A549 (cell line): ENCODE results near the gene CDAN1. TPM values are rescaled to one million over a fixed set of nuclear protein-coding genes. Genes with fewer than 3 reads are reported as not detected.

Experiments used
- ATAC-seq, 2 experiments: fragments of 200-7000 bp in 1 of 2; fragments of >200 bp in 1 of 2; cut with Nextera tagmentation in 1 of 2; cut with Tn5 transposase in 1 of 2; 3 replicates each; pipeline versions ENCODE4 v1.8.0 to v1.9.1; 2018 to 2020; ENCODE audit warnings: mild to moderate bottlenecking in 1 of 2, moderate library complexity in 1 of 2
- CTCF ChIA-PET: fragments of 300-600 bp; sonication (Branson Sonifier 250); formaldehyde crosslinking; extraction: SDS; loops from one replicate; lab custom pipeline; 2021; ENCODE audit warnings: antibody characterized with exemption, inconsistent platforms; lab: Yijun Ruan, JAX
- POLR2A ChIA-PET: fragments of 350-600 bp; formaldehyde crosslinking; extraction: SDS; loops from one replicate; lab custom pipeline; 2021; ENCODE audit warnings: antibody characterized with exemption, inconsistent platforms; lab: Yijun Ruan, JAX
- DNase-seq, 2 experiments: peaks; one replicate each; pipeline versions ENCODE4 v3.0.0 to v3.0.0-alpha.2; 2011 to 2016; ENCODE audit warnings: low read depth in 1 of 2, low spot score in 1 of 2
- FAIRE-seq: peaks from 2 replicates; lab custom pipeline; 2011; peaks lifted over from hg19 to GRCh38; lab: Jason Lieb, UNC
- H3K27ac ChIP-seq, 2 experiments: fragments of >200 bp; sonication (Bioruptor Twin); formaldehyde crosslinking; 3 replicates each; pipeline ENCODE4 v1.5.1; 2016 to 2017
- H3K4me1 ChIP-seq: fragments of >200 bp; sonication (Bioruptor Twin); formaldehyde crosslinking; 3 replicates; pipeline ENCODE4 v1.6.1; 2016
- H3K4me2 ChIP-seq: fragments of >200 bp; sonication (Bioruptor Twin); formaldehyde crosslinking; 3 replicates; pipeline ENCODE4 v1.6.1; 2016
- H3K4me3 ChIP-seq: fragments of >200 bp; sonication (Bioruptor Twin); formaldehyde crosslinking; 3 replicates; pipeline ENCODE4 v1.5.1; 2016
- H3K9me3 ChIP-seq: fragments of >200 bp; sonication (Bioruptor Twin); formaldehyde crosslinking; 3 replicates; pipeline ENCODE4 v1.6.1; 2016
- ATOH8 ChIP-seq: fragments of 250-450 bp; sonication (Bioruptor Pico); IDR thresholded peaks from 2 replicates; pipeline ENCODE4 v1.5.0; 2020; ENCODE audit warnings: low read depth, mild to moderate bottlenecking, moderate library complexity
- CBX2 ChIP-seq: fragments of 200-600 bp; sonication (generic); IDR thresholded peaks from 2 replicates; pipeline ENCODE4 v1.6.1; 2016; ENCODE audit warnings: low read depth, mild to moderate bottlenecking, borderline replicate concordance
- CEBPB ChIP-seq, 2 experiments: fragments of >200 bp in 1 of 2; sonication (Bioruptor Twin) in 1 of 2; formaldehyde crosslinking in 1 of 2; IDR thresholded peaks; 2 replicates each; pipeline ENCODE4 v1.6.1; 2012 to 2016
- CHD2 ChIP-seq: fragments of 150-350 bp; IDR thresholded peaks from 2 replicates; pipeline ENCODE4 v1.6.1; 2014; ENCODE audit warnings: low read length; ENCODE audit not compliant: partially characterized antibody
- E2F6 ChIP-seq: IDR thresholded peaks from 2 replicates; pipeline ENCODE4 v1.6.1; 2012; ENCODE audit warnings: low read depth, borderline replicate concordance
- EHF ChIP-seq: fragments of 250-450 bp; sonication (Bioruptor Pico); IDR thresholded peaks from 2 replicates; pipeline ENCODE4 v1.5.0; 2020; ENCODE audit warnings: mild to moderate bottlenecking
- ELK1 ChIP-seq: fragments of 150-350 bp; IDR thresholded peaks from 2 replicates; pipeline ENCODE4 v1.6.1; 2014; ENCODE audit warnings: low read depth, mild to moderate bottlenecking, low read length
- FOSL2 ChIP-seq, 2 experiments: fragments of 450-650 bp in 1 of 2; fragments of >200 bp in 1 of 2; sonication (Bioruptor Twin) in 1 of 2; formaldehyde crosslinking; IDR thresholded peaks; 2 replicates each; pipeline versions ENCODE4 v1.5.0 to v1.6.1; 2016 to 2020; ENCODE audit warnings: mild to moderate bottlenecking in 1 of 2, moderate library complexity in 1 of 2
- GATA3 ChIP-seq: IDR thresholded peaks from 2 replicates; pipeline ENCODE4 v1.6.1; 2012; ENCODE audit warnings: borderline replicate concordance
- HEYL ChIP-seq: fragments of 250-450 bp; sonication (Bioruptor Pico); IDR thresholded peaks from 2 replicates; pipeline ENCODE4 v1.8.0; 2021; ENCODE audit warnings: mild to moderate bottlenecking, moderate library complexity
- HOXB5 ChIP-seq: fragments of 250-450 bp; sonication (Bioruptor Pico); IDR thresholded peaks from 2 replicates; pipeline ENCODE4 v1.5.0; 2020; ENCODE audit warnings: mild to moderate bottlenecking, moderate library complexity
- KDM5A ChIP-seq: fragments of 200-600 bp; sonication (generic); IDR thresholded peaks from 2 replicates; pipeline ENCODE4 v1.6.1; 2016; ENCODE audit warnings: antibody characterized with exemption, mild to moderate bottlenecking
- MAFK ChIP-seq: fragments of 450-650 bp; IDR thresholded peaks from 2 replicates; pipeline ENCODE4 v1.6.1; 2014; ENCODE audit not compliant: partially characterized antibody
- MYC ChIP-seq: IDR thresholded peaks from 2 replicates; pipeline ENCODE4 v1.6.1; 2012; ENCODE audit warnings: mild to moderate bottlenecking, inconsistent platforms, low read length, improper control_type of control experiment, borderline replicate concordance
- PBX3 ChIP-seq: IDR thresholded peaks from 2 replicates; pipeline ENCODE4 v1.6.1; 2012
- PHF8 ChIP-seq: fragments of 200-600 bp; sonication (generic); IDR thresholded peaks from 2 replicates; pipeline ENCODE4 v1.6.1; 2016; ENCODE audit warnings: low read depth, mild to moderate bottlenecking, antibody characterized with exemption, moderate library complexity, borderline replicate concordance
- POLR2A ChIP-seq: IDR thresholded peaks from 2 replicates; pipeline ENCODE4 v1.6.1; 2012; ENCODE audit warnings: mild to moderate bottlenecking, low read length
- POLR2AphosphoS2 ChIP-seq: conservative IDR thresholded peaks from 2 replicates; pipeline ENCODE4 v1.6.1; 2012; ENCODE audit warnings: low read length, improper control_type of control experiment, inconsistent platforms
- RAD21 ChIP-seq, 2 experiments: fragments of >200 bp in 1 of 2; sonication (Bioruptor Twin) in 1 of 2; formaldehyde crosslinking in 1 of 2; IDR thresholded peaks in 1 of 2; conservative IDR thresholded peaks in 1 of 2; 2 replicates in 1 of 2; 3 replicates in 1 of 2; pipeline ENCODE4 v1.6.1; 2012 to 2018; ENCODE audit warnings: inconsistent platforms in 1 of 2
- RCOR1 ChIP-seq: fragments of 150-350 bp; IDR thresholded peaks from 2 replicates; pipeline ENCODE4 v1.6.1; 2014; ENCODE audit warnings: antibody characterized with exemption, low read length, low read depth
- RFX5 ChIP-seq: fragments of 450-650 bp; IDR thresholded peaks from 2 replicates; pipeline ENCODE4 v1.7.1; 2014; ENCODE audit warnings: antibody characterized with exemption, mild to moderate bottlenecking, moderate library complexity
- SMC3 ChIP-seq: fragments of >200 bp; sonication (Bioruptor Twin); formaldehyde crosslinking; IDR thresholded peaks from 3 replicates; pipeline ENCODE4 v1.6.1; 2018; ENCODE audit warnings: inconsistent platforms
- TP53 ChIP-seq: fragments of 250-450 bp; sonication (Bioruptor Pico); IDR thresholded peaks from 2 replicates; pipeline ENCODE4 v1.5.0; 2021; ENCODE audit warnings: mild to moderate bottlenecking, moderate library complexity
- ZFP36 ChIP-seq: fragments of 450-650 bp; IDR thresholded peaks from 2 replicates; pipeline ENCODE4 v1.6.1; 2014; ENCODE audit warnings: borderline replicate concordance; ENCODE audit not compliant: partially characterized antibody
- WGBS: methylation state at CpG from one replicate; pipeline ENCODE4 v1.1.6; 2017; ENCODE audit errors: missing lambda C conversion rate; 5-methylcytosine and 5-hydroxymethylcytosine counted together
- polyA plus RNA-seq, 4 experiments: library from polyadenylated mRNA; depleted of rRNA in 3 of 4; stranded (reverse); fragments of >200 nt; fragmentation: RNase III in 1 of 4; extraction: RNeasy Plus Mini Kit Qiagen cat#74134 plus additional on column Dnase treatment in 1 of 4; gene quantifications; 2 replicates in 3 of 4; 3 replicates in 1 of 4; pipeline ENCODE4 v1.2.3, GENCODE V29; 2011 to 2017

The CDAN1 gene
- polyA plus RNA-seq, 2 of the 4 experiments (the other 2 are of a cell fraction) = 2.9 to 6.9 TPM

- CTCF ChIA-PET = interaction anchor here (0.6 to 3.3 kb wide), 5 partner anchors 10 to 721 kb away, joined by 3 to 10 read pairs (median 4); partner anchors contain the start of gene CDAN1
- H3K4me3 ChIP-seq = no peak overlapping the region
- ATAC-seq (peak in 1 of 2 experiments; percentile 38; a peak in 1 of 6 replicates), FAIRE-seq (no peak), DNase-seq (peak in 1 of 2 experiments; percentile 3)
- 74% methylated on average over 4 of the region's 4 CpGs for WGBS
- POLR2A ChIA-PET = no interaction called here
- no peaks in the 10 kb centered on the region for H3K4me1 ChIP-seq
- H3K9me3 ChIP-seq = no peaks in the 10 kb centered on the region
- no peak for TF ChIP-seq HEYL (CRISPR knock-in tag)
- TF ChIP-seq TP53 = no peak
- no peak for TF ChIP-seq ZFP36
- no peak for TF ChIP-seq ELK1
- TF ChIP-seq RCOR1 = no peak
- no peak for TF ChIP-seq POLR2A
- TF ChIP-seq E2F6 = no peak
- TF ChIP-seq PHF8 = no peak
- TF ChIP-seq MYC = no peak
- TF ChIP-seq GATA3 = no peak
- TF ChIP-seq EHF (CRISPR knock-in tag) = no peak
- no peak for TF ChIP-seq PBX3
- no peak for TF ChIP-seq ATOH8 (CRISPR knock-in tag)
- TF ChIP-seq POLR2AphosphoS2 = no peak
- no peak for TF ChIP-seq MAFK
- TF ChIP-seq RFX5 = no peak
- no peak for TF ChIP-seq CHD2
- no peak for TF ChIP-seq HOXB5
- no peak for TF ChIP-seq FOSL2 (IDR thresholded peaks at IDR 0.05)
- TF ChIP-seq FOSL2 (CRISPR knock-in tag; IDR thresholded peaks at IDR 0.05) = no peak
- no peak for TF ChIP-seq CBX2
- H3K27ac ChIP-seq = no peak overlapping the region
- H3K4me2 ChIP-seq = no peak overlapping the region
These were observed 13.9 kb downstream of the CDAN1 start for GRCh38 chr15:42723068-42723467.

- FAIRE-seq (no peak), ATAC-seq (no peak), DNase-seq (no peak)
- ChIA-PET POLR2A (no interaction called here), CTCF (interaction anchor here (1.4 to 3.3 kb wide), 3 partner anchors 11 to 204 kb away, joined by 3 to 10 read pairs (median 5); no protein-coding TSS in a partner anchor)
- Histone ChIP-seq H3K4me2 (no peak overlapping the region), H3K4me1 (no peaks in the 10 kb centered on the region), H3K4me3 (no peak overlapping the region), H3K27ac (no peak overlapping the region)
- TF ChIP-seq MAFK = no peak
- TF ChIP-seq ATOH8 (CRISPR knock-in tag) = no peak
- TF ChIP-seq RAD21 (conservative IDR thresholded peaks at IDR 0.05 in 1 of 2, IDR thresholded peaks at IDR 0.05 in 1 of 2) = no peak
- no peak for TF ChIP-seq KDM5A
- TF ChIP-seq SMC3 = no peak
- no peak for TF ChIP-seq CEBPB (IDR thresholded peaks at IDR 0.05)
- TF ChIP-seq, all 56 proteins: peak for 0
- no peaks in the 10 kb centered on the region for H3K9me3 ChIP-seq
- WGBS = 88% methylated on average over 3 of the region's 3 CpGs
These were observed 15.0 kb downstream of the CDAN1 start for GRCh38 chr15:42721916-42722315.
